HepG2 (cell line): ENCODE results near the gene MKRN1.

Experiments used
- EHMT2 ChIP-seq: fragments of 200-600 bp; sonication (generic); IDR thresholded peaks from 2 replicates; pipeline ENCODE4 v1.7.0; 2017; ENCODE audit warnings: antibody characterized with exemption, low read depth, low read length, borderline replicate concordance
- GATAD2A ChIP-seq: IDR thresholded peaks from 2 replicates; pipeline ENCODE4 v1.6.1; 2016
- HOXA9 ChIP-seq: sonication (generic); formaldehyde crosslinking; IDR thresholded peaks from 2 replicates; pipeline ENCODE4 v1.8.1; 2022; ENCODE audit warnings: missing genetic modification reagents, mild to moderate bottlenecking, moderate library complexity, borderline replicate concordance
- KIAA2018 ChIP-seq: sonication (generic); formaldehyde crosslinking; IDR thresholded peaks from 2 replicates; pipeline ENCODE4 v1.5.0; 2020; ENCODE audit warnings: mild to moderate bottlenecking, missing genetic modification reagents, borderline replicate concordance
- MXI1 ChIP-seq: IDR thresholded peaks from 3 replicates; pipeline ENCODE4 v1.6.1; 2012; ENCODE audit warnings: low read depth, low read length, inconsistent platforms, borderline replicate concordance
- POLR2A ChIP-seq, 2 experiments: IDR thresholded peaks; 2 replicates each; pipeline ENCODE4 v1.6.1; 2011; ENCODE audit warnings: low read depth in 2 of 2, low read length in 2 of 2, mild to moderate bottlenecking in 1 of 2, moderate library complexity in 1 of 2; ENCODE audit not compliant: insufficient read depth in 1 of 2

DNA sequence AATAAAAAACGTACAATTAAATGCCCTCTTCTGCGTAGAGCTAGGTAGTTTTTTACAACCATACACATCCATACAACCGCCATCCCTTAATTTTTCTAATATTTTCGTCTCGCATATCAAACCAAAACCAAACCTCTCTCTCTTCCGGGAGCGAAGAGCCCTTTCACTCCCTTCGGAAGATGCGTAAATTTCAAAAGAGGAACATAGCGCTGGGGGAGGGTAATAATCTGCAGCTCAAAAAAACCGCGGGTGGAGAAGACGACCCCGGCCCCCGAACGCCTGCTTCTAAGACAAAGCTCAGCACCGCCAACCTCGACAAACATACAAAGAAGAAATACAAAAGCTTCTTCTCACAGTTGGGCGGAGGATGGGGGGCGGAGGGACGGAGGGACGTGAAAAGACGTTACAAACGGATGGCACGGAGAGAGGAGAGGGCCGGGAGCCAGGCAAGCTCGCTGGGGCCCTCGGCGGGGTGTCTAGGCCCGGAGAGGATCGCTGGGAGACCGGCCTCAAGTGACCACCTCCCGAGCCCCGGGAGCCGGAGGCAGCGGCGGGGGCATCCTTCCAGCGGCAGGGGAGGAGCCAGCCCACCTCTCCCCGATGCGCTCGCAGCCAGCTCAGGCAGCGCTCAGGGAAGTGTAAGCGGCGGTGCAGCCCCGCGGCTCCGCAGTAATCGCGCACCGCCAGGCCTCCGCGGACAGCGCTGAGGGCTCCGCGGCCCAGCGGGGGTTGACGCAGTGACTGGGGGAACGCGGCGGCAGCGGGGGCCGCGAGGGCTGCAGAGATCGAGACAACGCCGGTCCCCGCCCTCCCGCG lies 851 bp downstream of the MKRN1 start:
- TF ChIP-seq HOXA9 (no peak), POLR2A (IDR thresholded peaks at IDR 0.05; ENCODE audit: insufficient read depth in 1 of 2, low read depth in 2 of 2, low read length in 2 of 2) (no peak), GATAD2A (CRISPR knock-in tag) (no peak), EHMT2 (no peak), KIAA2018 (CRISPR knock-in tag) (no peak), MXI1 (no peak; the same call in 2 of the 3 replicates)
